Putamen (tissue), 1 donor: Measurements from ENCODE around the gene IGDCC3.
A peak's percentile ranks its signal among the peaks of the same experiment; 100 is the strongest.

ENCODE experiments used
- DNase-seq: peaks from one replicate; pipeline ENCODE4 v3.0.0-alpha.2; 2016; ENCODE audit warnings: low spot score

Gene IGDCC3

GRCh38 chr15:65286704-65287519, 90.9 kb downstream of the IGDCC3 start, which contains the start of gene PARP16:
Gene PARP16 (minus strand): TSS chr15:65286883. CDS start chr15:65286426, 457 bp downstream.
- peak; percentile 90 for DNase-seq

DNA sequence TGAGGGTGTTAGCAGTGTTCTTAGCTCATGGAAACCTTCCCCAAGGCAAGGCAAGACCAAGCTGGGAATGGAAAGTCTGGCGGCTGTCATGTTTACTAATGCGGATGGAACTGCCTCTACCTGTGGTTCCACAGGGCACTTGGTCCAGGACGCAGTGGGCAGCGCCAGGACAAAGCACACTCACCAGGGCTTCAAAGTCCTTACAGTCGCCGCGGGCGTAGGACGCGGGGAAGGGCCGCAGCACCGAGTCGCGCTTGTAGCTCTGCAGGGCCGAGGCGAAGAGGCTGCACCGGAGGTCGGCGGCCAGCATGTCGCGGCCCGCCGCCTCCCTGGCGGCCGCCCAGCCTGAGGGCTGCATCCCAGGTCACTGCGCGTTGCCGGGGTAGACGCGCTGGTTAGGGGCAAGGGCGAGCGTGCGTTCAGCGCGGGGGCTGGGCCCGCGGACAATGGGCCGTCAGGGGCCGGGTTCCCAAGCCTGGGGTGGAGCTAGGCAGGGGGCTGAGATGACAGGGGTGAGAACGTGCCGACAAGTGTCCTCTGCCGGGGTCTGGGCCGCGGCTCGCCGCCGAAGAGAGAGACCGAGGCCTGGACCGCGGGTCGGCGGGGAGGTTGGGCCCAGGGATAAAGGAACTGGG, 91.6 kb downstream of the IGDCC3 start:
- DNase-seq = peak; percentile 41

- DNase-seq = no peak
Measured at GRCh38 chr15:65285291-65286068, 92.3 kb downstream of the IGDCC3 start.

DNA sequence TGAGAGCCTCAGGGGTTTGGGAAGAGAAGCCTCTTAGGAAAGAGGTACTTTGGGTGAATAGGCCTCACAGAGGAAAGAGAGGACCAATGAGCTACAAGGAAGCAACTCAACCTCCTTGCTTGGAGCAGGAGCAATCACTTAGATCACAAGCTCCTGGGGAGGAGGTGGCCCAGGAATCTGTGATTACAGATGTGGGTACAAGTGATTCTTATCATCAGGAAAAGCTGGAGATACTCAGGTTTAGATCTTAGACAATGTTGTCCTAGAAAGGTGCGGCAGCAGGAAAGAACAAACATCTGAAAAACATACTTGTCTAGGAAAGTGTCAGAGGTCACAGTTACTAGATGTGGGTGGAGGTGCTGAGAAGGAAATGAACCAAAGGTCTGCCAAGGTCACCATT, 99.3 kb downstream of the IGDCC3 start:
- no peak for DNase-seq
